K562 (cell line): ENCODE data around the gene SH3BP5. TPM values are rescaled to one million over a fixed set of nuclear protein-coding genes. Genes with fewer than 3 reads are reported as not detected.

Experiments used
- ATAC-seq: fragments of 200-7000 bp; cut with Tn5 transposase; 3 replicates; pipeline ENCODE4 v1.9.1; 2020; ENCODE audit warnings: moderate library complexity
- BruUV-seq: library from RNA; stranded (reverse); fragments of 400-500 nt; replicated peaks from 2 replicates; lab custom pipeline; 2021; lab: Mats Ljungman, UMichigan
- CTCF ChIA-PET: fragments of 300-600 bp; formaldehyde crosslinking; extraction: SDS; loops from one replicate; lab custom pipeline; 2021; ENCODE audit warnings: low intra/inter-chr PET ratio; lab: Yijun Ruan, JAX
- POLR2A ChIA-PET: fragments of 300-600, 350-650 bp; sonication (Branson Sonifier 250); formaldehyde crosslinking; extraction: SDS; loops from one replicate; lab custom pipeline; 2021; ENCODE audit warnings: antibody characterized with exemption, inconsistent platforms; lab: Yijun Ruan, JAX
- DNase-seq, 4 experiments: peaks; one replicate each; pipeline versions ENCODE4 v3.0.0 to v3.0.0-alpha.2; 2011 to 2018; ENCODE audit warnings: low spot score in 3 of 4, mixed read lengths in 3 of 4; ENCODE audit errors: extremely low read depth in 1 of 4
- FAIRE-seq: peaks from 2 replicates; lab custom pipeline; 2011; peaks lifted over from hg19 to GRCh38; lab: Jason Lieb, UNC
- H2AFZ ChIP-seq: 2 replicates; pipeline ENCODE4 v1.6.0; 2011; ENCODE audit warnings: low read depth, low read length, control low read depth, inconsistent platforms
- H3K27ac ChIP-seq: fragments of 200-600 bp; 3 replicates; pipeline ENCODE4 v1.8.0; 2011; ENCODE audit warnings: low read depth, mild to moderate bottlenecking, control low read depth, inconsistent platforms, low read length, moderate library complexity, mixed read lengths; ENCODE audit errors: extremely low read depth
- H3K27me3 ChIP-seq, 2 experiments: fragments of 300-600 bp in 1 of 2; 2 replicates in 1 of 2; 3 replicates in 1 of 2; pipeline versions ENCODE4 v1.6.0 to v1.8.0; 2011; ENCODE audit warnings: inconsistent platforms in 2 of 2, low read length in 2 of 2, mild to moderate bottlenecking in 1 of 2, mixed read lengths in 1 of 2, moderate library complexity in 1 of 2; ENCODE audit not compliant: control insufficient read depth in 2 of 2, insufficient read depth in 2 of 2
- H3K36me3 ChIP-seq: fragments of 300-600 bp; 3 replicates; pipeline ENCODE4 v1.8.0; 2011; ENCODE audit warnings: mild to moderate bottlenecking, low read length, inconsistent platforms; ENCODE audit not compliant: control insufficient read depth, insufficient read depth
- H3K4me1 ChIP-seq, 2 experiments: fragments of 200-600 bp in 1 of 2; replicated peaks in 1 of 2; 2 replicates in 1 of 2; 3 replicates in 1 of 2; pipeline versions ENCODE4 v1.5.1 to v1.8.0; 2011; ENCODE audit warnings: inconsistent platforms in 2 of 2, low read length in 2 of 2, mild to moderate bottlenecking in 1 of 2, mixed read lengths in 1 of 2, moderate library complexity in 1 of 2; ENCODE audit not compliant: control insufficient read depth in 2 of 2, insufficient read depth in 2 of 2
- H3K4me2 ChIP-seq: 2 replicates; pipeline ENCODE4 v1.6.1; 2011; ENCODE audit warnings: low read length, control low read depth, inconsistent platforms, mixed read lengths; ENCODE audit not compliant: insufficient read depth
- H3K4me3 ChIP-seq: fragments of 200-600 bp; sonication (generic), shearing (Covaris generic); 2 replicates; pipeline ENCODE4 v1.5.1; 2016; ENCODE audit warnings: control low read depth, inconsistent platforms
- H3K79me2 ChIP-seq: fragments of 200-600 bp; 3 replicates; pipeline ENCODE4 v1.8.0; 2011; ENCODE audit warnings: low read length, inconsistent platforms; ENCODE audit not compliant: control insufficient read depth, insufficient read depth
- H3K9ac ChIP-seq, 2 experiments: 2 replicates each; pipeline versions ENCODE4 v1.6.0 to v1.6.1; 2011; ENCODE audit warnings: low read depth in 2 of 2, low read length in 2 of 2, control low read depth in 1 of 2, inconsistent platforms in 1 of 2, mild to moderate bottlenecking in 1 of 2, mixed read lengths in 1 of 2; ENCODE audit not compliant: insufficient read depth in 1 of 2
- H3K9me1 ChIP-seq: one replicate; pipeline ENCODE4 v1.6.0; 2011; ENCODE audit warnings: inconsistent platforms, mild to moderate bottlenecking, low read length, moderate library complexity; ENCODE audit not compliant: control insufficient read depth, insufficient read depth
- H3K9me3 ChIP-seq: replicated peaks from 2 replicates; pipeline ENCODE4 v1.5.1; 2011; ENCODE audit warnings: low read depth, low read length, inconsistent platforms; ENCODE audit not compliant: control insufficient read depth, insufficient read depth
- H4K20me1 ChIP-seq: replicated peaks from 2 replicates; pipeline ENCODE4 v1.6.1; 2011; ENCODE audit warnings: low read length, inconsistent platforms, mixed read lengths; ENCODE audit not compliant: control insufficient read depth, insufficient read depth
- FOXJ2 ChIP-seq: fragments of 200-800 bp; sonication (Bioruptor generic); IDR thresholded peaks from 2 replicates; pipeline ENCODE4 v1.6.1; 2016; ENCODE audit warnings: missing genetic modification characterization, missing compliant biosample characterization
- SMAD3 ChIP-seq: fragments of 450-650 bp; formaldehyde crosslinking; conservative IDR thresholded peaks from 2 replicates; pipeline ENCODE4 v1.4.0; 2020; ENCODE audit warnings: mild to moderate bottlenecking
- SREBF2 ChIP-seq: sonication (generic); formaldehyde crosslinking; IDR thresholded peaks from 2 replicates; pipeline ENCODE4 v1.4.0; 2020; ENCODE audit warnings: mild to moderate bottlenecking, missing genetic modification reagents
- WGBS: fragments of 100-300 bp; shearing (Covaris generic); methylation state at CpG from one replicate; pipeline ENCODE4 v1.1.6; 2016; ENCODE audit warnings: low coverage, mixed read lengths; ENCODE audit not compliant: insufficient coverage; ENCODE audit errors: missing lambda C conversion rate; 5-methylcytosine and 5-hydroxymethylcytosine counted together
- in situ Hi-C: fragments of 300-500 bp; cut with MboI; formaldehyde crosslinking; loops from 4 replicates; pipeline ENCODE4 v1.15.0; 2018; ENCODE audit warnings: inconsistent platforms, mixed read lengths
- intact Hi-C: fragments of 100-400 bp; cut with micrococcal nuclease; formaldehyde crosslinking; loops from 2 replicates; pipeline ENCODE4 v1.14.2; 2022
- polyA plus RNA-seq, 8 experiments: library from polyadenylated mRNA; depleted of rRNA in 4 of 8; stranded (reverse) in 5 of 8; unstranded in 3 of 8; fragments of >200 nt; fragmentation: Nextera tagmentation in 2 of 8; fragmentation: Illumina TruSeq in 1 of 8; extraction: Ambion mirVana in 2 of 8; extraction: Trizol in 1 of 8; gene quantifications; 2 replicates each; pipeline versions ENCODE4 v1.2.1 to v1.2.3, GENCODE V29; 2011 to 2014; ENCODE audit warnings: inconsistent platforms in 1 of 8, missing spikeins in 1 of 8
- total RNA-seq, 7 experiments: library from RNA; depleted of rRNA in 6 of 7; stranded (reverse); fragments of >200 nt in 6 of 7; fragmentation: Illumina TruSeq in 2 of 7; extraction: Trizol in 2 of 7; gene quantifications; 2 replicates each; pipeline versions ENCODE4 v1.2.1 to v1.2.3, GENCODE V29; 2011 to 2021; ENCODE audit warnings: low replicate concordance in 1 of 7
- TF ChIP-seq, protein P1 (sequence below): fragments of 450-650 bp; IDR thresholded peaks from 2 replicates; pipeline ENCODE4 v1.6.1; 2016; ENCODE audit warnings: borderline replicate concordance

The SH3BP5 gene
- total and polyA plus RNA-seq, 9 of the 15 experiments (the other 6 are each of a cell fraction or from before 2014, with no cell fraction given) = 2.9 to 29.0 (median 14.9) TPM

- ATAC-seq = no peak
- Histone ChIP-seq H3K4me2 (no peak overlapping the region), H3K4me3 (no peak overlapping the region), H3K9me1 (no peaks in the 10 kb centered on the region), H3K9ac (peak overlapping the region in 1 of 2 experiments; percentile 59; a peak in 2 of 4 replicates), H2AFZ (no peak overlapping the region), H3K79me2 (no peaks in the 10 kb centered on the region), H4K20me1 (no peaks in the 10 kb centered on the region), H3K9me3 (no peaks in the 10 kb centered on the region), H3K4me1 (peaks cover 20 to 21% of the 10 kb centered on the region in 2 experiments; a peak in 3 of 5 replicates), H3K36me3 (peaks cover 7% of the 10 kb centered on the region; the same call in 2 of the 3 replicates), H3K27ac (no peak overlapping the region), H3K27me3 (no peaks in the 10 kb centered on the region)
- intact Hi-C loops = no loop called here
- no peak for DNase-seq
- BruUV-seq = no TSS peak
- TF ChIP-seq SREBF2 (CRISPR knock-in tag) (no peak), FOXJ2 (tag) (no peak), SMAD3 (no peak)
- TF ChIP-seq, protein P1, sequence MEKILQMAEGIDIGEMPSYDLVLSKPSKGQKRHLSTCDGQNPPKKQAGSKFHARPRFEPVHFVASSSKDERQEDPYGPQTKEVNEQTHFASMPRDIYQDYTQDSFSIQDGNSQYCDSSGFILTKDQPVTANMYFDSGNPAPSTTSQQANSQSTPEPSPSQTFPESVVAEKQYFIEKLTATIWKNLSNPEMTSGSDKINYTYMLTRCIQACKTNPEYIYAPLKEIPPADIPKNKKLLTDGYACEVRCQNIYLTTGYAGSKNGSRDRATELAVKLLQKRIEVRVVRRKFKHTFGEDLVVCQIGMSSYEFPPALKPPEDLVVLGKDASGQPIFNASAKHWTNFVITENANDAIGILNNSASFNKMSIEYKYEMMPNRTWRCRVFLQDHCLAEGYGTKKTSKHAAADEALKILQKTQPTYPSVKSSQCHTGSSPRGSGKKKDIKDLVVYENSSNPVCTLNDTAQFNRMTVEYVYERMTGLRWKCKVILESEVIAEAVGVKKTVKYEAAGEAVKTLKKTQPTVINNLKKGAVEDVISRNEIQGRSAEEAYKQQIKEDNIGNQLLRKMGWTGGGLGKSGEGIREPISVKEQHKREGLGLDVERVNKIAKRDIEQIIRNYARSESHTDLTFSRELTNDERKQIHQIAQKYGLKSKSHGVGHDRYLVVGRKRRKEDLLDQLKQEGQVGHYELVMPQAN = no peak
- FAIRE-seq = no peak
- ChIA-PET CTCF (no interaction called here), POLR2A (interaction anchor here (0.9 to 1.3 kb wide), 3 partner anchors 9 to 39 kb away, joined by 3 to 5 read pairs (median 3); partner anchors contain the start of gene SH3BP5)
- 95% methylated on average over 6 of the region's 6 CpGs for WGBS
- in situ Hi-C loops = no loop called here
Measured at GRCh38 chr3:15323063-15323462, 9.3 kb downstream of the SH3BP5 start.
